NCI-H1105 treated with DMSO at 0.1 percent for 48 hours (cell line): ENCODE data around the gene POC1A.

Experiments
- DNase-seq: peaks from one replicate; lab custom pipeline; 2025; lab: John Stamatoyannopoulos, UW

POC1A gene

DNA sequence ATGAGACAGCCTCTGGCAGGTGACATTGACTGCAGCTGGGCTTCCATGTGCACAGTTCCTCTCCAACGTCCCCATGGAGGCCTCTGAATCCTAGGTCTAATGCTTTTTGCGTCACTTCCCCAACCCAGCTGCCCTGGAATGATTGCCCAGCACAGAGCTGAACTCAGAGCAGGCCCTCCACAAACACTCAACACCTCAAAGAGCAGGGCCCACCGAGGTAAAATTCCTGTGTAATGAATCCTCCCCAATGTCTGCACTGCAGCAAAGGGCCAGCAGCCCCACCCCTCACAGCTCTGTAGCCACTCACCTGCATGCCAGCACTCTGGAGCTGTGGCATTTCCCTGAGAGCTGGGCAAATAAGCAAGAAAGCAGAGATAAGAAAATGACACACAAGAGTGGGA lies 55.2 kb downstream of the POC1A start:
- no peak for DNase-seq

DNA sequence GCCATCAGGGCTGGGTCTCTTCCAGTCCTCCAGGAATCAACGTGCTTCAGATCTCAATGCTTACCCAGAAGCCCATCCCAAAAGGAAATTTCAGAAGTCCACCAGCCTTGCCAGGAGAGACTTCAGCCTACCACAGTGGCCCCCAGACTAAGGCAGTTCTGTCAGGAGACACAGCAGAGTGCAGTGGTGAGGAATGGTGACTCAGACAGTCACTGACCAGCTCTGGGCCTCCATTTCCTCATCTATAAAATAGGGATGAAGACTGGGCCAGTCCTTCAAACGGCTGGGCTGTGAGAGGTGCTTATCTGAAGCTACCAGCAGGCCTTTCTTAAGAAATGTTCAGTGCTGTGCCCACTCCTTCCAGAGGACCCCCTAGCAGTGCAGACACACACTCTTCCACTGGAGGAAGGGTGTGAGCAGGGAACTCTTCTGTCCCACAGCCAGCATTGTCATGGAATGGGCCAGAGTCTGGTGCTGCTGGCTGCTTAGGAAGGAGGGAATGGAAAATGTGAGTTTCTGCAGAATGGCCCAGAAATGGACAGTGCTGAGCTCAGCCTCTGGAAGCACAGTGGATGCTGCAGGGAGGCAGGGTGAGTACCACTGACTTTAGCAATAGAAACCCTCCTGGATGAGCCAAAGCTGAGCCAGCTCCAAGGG lies 56.2 kb downstream of the POC1A start:
- no peak for DNase-seq

DNA sequence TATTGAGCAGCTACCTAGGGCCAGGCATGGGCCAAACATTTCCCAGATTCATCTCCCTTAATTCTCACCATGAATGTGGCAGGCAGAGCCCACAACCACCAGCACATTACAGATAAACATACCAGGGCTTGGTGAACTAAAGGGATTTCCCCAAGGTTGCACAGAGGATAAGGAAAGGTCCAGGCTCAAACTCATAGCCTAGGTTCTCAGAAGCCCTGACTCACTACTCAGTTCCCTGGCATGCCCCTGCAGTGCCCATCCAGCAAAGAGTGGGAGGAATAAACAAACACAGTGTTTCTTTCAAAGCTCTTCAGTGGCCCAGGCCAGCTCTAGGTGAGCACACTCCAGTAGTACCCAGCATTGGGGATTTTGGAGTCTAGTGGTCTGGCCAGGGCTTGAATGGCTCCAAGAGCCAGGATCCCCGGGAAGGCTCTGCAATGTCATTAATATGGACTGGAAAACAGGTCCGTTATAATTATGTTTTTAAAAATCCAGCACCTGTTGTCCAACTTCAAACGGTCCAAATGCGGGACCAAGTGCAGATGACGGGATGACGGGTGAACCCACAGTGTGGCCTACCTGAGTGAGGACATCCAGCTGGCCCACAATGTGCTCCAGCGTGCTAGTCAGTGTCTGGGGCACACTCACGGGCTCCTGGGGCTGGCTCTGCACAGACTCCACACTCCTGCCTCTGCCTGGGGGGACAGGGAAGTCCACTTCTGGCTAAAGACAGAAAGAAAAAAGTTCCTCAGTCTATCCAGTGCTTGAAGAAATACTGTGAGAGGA lies 58.0 kb downstream of the POC1A start:
- DNase-seq: no peak

DNA sequence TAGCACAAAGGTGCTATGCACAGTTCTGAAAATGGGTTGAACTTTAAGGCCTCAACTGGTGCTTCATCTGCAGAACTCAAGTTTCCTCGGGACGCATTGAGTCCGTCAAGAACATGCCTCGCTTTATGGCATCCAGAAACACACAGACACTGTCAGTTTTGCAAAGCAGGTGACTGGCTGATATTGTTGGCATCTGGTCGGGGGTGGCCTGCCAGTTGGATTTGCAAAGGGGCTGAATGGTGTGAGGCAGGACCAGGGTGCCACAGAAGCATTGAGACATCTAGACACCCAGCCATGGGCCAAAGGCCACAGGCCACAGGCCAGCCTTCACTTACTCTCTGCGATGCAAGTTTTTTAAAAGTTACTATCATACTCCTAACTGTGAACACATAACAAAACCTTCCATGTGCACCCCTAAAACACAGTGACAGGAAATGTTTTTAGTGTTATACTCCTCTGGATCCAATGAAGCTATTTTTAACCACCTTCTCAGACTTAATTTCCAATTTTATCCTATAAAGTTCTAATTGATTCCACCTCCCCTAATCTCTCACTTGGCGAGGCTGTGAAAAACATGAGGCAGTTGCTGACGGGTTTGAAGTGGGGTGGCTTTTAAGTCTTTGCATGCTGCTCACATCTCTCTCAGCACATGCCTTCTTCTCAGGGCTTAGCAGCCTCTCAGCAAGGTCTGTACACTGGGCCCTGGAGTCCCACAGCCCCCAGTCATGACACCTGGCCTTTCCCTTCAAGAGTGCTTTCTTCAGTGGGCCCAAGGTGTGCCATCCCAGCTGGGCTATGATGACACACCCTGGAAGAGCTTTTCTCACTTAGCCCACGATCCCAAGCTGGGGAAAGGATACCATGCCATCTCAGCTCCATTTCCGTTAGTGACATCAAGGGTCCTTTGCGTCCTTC lies 59.4 kb downstream of the POC1A start:
- DNase-seq: no peak

DNA sequence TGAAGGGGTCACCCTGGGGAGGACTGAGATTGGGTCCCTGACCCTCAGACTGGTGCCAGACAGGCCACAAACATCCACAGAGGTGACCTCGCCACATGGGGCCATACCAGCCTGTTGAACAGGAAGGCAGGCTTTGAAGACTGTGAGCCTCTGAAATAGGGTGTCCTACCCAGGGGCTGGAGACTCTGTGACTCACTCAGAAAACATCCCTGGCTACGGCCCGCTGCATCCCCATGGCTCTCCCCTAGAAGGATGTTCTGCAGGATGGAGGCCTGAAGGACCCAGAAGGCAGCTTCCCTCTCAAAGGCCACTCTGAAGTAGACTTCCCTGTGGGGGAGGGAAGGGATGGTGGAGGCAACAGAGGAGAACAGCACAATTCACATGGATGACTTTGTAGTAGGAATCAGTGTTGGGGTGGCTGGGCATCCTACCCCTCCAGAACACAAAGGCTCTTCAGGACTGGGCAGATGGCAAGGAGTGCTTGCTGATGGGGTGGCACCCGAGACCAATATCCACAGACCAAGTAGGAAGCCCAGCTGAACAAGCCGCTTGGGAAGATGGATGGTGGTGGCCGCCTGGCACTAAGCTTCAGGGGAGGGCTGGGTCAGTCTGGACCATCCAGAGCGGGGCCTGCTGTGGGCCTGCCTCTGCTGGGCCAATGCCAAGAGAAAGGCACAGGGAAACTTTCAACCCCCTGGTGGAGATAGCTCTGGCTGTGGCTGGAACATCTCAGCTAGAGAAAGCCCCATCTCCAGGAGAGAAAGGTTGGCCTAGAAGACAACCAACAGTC lies 60.3 kb downstream of the POC1A start:
- DNase-seq: no peak

DNA sequence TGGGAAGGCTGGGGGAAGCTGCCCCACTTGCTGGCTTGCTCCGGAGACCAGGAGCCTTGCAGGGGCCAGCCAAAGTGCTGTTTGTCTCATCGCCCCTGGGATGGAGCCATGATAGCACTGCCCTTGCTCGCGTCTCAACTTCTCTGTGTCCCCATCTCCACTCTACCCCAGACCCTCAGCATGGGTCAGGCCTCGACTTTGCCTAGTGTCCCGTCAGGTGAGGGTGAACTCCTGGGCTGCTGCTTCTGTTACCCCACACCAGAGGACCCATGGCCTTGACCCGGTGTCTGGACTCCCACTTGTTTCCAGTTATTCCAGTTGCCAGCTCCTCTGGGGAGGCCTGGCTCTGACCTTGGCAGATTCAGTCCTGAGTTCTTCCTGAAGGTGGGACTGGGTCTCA lies 61.3 kb downstream of the POC1A start:
- DNase-seq: no peak

DNA sequence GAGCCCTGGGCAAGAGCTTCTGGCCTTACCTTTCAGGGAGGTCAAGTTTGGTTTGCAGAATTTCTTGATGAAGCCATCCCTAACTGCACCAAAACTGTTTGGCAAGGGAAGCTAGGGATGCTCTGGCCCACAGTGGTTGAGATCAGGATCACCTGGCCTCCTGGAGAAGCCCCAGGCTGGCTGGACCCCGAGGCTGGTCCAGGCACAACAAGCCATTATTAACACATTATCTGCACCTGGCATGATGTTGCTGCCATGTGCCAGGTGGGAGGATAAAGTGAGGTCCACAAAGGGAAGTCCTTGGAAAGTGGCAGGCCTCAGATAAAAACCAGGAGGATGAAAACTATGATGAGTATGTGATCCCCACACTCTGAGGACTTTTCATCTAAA lies 62.0 kb downstream of the POC1A start:
- DNase-seq: no peak

DNA sequence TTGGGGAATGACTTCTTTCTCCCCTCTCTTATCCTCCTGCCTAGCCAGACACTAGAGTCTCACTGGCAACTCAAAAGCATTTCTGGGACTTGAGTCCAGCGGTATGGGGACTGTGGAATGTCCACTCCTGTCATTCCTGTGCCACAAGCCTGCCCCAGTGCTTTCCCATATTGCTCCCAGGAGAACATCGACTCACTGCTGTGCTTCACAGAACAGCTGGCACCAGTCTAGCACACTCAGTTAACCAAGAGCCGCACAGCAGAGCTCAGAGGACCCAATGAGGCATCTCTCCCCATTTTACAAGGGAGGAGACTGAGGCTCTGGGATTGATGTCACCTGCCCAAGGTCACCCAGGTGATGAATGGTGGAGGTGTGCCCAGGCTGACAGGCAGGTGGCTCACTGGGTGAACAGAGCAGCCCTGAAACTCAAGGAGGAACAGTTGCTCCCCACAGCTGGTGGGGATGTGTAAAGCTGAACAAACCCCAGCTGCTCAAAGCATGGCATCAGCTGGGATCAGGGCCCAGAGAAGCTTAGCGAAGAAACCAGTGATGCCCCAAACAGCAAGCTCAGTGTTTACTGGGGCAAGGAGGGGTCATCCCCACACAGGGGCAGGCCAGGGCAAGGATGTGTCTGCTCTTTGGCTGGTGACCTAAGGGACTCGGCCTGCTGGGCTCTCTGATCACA lies 62.5 kb downstream of the POC1A start:
- DNase-seq: no peak

DNA sequence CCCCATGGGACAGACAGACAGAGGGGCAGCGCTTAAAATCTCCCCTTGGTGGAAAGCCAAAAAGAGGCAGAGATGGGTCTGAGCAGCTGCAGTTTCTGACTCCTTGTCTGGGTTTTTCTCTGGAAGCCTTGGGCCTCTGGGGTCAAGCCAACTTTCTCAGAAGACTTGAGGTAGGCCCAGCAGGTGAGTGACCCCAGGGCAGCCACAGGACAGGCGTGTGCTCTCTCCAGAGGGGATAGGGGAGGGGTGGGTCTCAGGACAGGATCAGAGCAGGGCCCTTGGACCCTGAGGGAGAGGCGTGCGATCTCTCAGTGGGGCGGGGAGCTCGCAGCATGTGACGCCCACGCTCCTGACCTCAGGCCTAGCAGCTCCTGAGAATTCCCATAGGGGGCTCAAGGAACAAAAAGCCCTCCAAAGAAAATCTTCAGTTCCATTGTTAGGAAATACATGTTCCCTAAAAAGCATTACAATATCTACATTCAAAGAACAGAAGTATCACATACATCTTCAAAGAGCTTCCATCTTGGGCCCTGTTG lies 63.2 kb downstream of the POC1A start:
- no peak for DNase-seq

DNA sequence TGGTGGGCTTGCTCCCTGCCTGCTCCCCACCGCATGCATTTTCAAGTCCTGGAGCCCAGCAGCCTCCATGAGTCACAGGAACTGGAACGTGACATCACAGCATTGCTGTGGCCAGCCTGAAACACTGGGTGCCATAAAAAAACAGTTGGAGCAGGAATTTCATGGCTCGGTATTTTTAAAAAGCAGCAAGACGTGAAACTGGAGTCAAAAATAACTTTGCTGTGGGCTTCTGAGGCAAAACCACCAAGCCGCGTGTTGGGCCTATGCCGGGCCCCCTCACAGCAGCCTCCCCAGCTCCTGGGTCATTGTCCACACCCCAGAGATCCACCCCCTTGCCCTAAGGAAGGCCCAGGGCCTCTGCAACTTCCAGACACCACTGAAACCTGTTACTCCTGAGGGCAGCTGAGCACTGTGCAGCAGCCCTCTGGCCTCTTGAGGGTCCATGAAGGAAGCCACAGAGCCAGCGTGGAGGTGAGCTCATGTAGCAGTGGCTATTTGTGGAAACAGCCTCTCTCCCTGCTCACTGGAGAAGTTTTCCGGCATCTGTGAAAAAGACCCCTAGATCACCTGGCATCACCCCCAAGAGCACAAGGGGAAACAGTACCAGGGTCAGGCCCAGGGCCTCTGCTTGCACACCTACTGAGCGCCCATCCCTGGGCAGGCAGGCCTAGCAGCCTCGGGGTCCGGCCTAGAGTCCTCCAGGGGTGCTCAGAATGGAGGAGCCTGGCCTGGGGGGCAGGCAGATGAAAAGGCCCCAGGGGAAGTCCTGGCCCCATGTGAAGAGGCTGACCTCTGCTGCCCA lies 63.9 kb downstream of the POC1A start:
- DNase-seq: no peak

DNA sequence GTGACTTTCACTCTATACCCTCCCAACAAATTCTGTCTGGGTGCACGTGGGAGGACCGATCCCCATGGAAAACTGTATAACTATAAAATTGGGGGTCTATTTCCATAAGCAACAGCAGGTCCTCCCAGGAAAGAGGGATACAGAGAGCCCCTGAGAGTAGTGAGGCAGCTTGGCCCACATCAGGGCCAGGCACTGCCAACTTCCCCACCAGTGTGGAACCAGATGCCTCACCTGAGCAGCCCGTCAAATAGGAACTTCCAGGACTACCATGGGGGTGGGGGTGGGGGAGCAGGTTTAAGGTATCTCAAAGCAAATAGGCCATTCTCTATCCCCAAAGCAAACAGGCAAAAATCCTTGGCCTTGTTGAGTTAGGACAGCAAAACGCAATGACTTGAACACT lies 64.5 kb downstream of the POC1A start:
- DNase-seq: no peak

DNA sequence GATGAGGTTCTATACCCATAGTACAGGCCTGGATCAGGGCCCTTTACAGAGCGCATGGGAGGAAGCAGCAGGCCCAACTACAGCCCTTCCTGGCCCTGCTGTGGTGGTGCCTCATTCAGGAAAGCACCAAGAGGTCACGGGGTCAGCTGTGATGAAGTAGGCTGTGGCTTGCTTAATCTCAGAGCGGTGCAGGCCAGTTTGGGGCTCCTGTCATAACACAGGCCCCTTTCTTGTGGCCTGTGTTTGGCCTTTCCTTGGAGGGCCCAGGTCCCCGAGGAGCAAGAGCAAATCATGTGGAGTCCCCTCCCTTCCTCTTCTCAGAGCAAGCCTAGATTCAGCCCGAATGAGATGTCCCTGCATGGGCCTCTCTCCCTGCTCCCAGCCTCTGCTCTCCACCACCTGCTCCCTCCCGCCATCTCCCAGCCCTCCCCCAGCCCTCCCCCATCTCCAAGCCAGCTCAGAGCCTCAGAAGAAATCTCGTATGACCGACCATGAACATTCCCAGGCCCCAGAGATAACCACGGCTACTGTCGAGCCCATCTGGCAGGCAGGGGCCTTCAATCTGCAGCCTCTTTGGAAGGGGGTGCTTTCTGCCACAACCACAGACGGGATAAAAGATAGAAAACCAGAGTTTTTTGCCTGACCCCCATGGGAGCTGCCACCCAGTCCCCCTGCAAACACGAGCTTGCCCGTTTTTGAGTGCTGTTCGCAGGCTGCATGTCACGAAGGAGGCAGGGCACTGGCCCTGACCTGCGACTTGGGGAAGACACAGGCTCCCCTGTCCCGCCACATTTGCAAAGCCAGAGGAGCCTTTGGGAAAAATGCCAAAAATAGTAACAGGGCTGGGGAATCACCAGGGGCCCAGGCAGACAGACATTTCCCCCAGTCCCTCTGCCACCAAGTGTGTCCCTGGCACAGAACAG lies 65.5 kb downstream of the POC1A start:
- DNase-seq: no peak

DNA sequence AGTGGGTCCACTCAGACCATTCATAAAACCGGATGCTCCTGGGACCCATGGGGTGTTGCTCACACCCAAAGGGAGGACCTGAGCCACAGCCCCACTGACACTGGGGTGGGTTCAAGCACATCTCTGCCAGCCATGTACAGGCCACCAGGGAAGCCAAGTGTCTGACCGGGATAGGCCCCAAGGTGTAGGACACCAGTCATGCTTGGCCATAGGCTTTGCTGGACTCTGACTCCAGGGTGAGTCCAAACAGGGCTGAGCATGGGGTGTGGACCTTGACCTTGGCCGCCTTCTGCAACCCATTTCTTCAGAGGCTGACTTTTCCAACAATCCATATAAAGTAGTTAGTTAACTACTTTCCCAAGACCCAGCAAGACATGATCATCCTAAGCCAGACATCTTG lies 66.5 kb downstream of the POC1A start:
- DNase-seq: no peak

DNA sequence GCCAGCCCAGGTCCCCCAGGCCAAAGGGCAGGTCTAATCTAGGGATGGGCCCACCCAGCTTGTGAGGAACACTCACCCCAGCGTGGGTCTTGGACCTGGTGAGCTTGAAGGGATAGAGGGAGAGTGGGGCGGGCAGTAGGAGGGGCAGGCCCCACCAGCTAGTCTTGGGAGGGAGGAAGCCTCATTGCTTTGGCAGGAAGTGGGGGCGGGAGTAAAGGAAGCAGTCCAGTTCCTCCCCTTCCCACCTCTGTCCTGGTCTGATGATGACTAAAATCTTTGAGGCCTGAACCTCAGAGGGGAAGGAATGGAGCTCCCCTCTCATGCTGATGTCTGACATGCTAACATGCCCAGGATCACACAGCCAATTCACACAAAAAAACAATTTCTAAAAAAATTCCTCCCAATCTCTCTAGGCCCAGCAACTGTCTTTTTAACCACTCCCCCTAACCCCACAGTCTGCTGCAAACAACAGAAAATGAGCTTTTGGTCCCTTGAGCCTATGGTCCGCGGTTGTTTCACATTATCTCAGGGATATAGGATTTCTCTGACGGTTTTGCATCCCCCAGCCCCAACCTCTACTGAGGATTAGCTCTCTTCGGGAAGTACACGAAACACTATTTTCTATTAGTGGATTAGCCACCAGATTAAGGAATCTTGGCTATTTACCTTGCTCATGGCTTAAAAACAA lies 67.1 kb downstream of the POC1A start:
- no peak for DNase-seq

DNA sequence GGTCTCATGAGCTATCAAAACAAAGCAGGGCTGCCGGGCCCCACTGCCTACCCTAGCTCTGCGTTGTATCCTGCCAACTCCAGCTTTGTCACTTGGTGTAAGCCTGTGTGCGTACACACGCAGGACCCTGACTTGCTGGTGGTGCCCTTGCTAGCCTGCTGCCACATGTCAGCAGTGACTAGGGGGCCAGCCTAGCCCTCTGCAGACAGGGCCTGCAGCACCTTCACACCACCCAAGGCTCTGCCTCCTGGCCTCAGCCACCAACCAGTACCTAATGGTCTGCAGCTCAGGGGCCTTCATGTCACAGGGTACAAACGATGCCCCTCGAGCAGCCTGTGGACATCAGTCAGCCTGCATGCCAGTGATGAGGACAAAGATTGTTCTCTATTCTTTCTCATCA lies 67.8 kb downstream of the POC1A start:
- DNase-seq: no peak

DNA sequence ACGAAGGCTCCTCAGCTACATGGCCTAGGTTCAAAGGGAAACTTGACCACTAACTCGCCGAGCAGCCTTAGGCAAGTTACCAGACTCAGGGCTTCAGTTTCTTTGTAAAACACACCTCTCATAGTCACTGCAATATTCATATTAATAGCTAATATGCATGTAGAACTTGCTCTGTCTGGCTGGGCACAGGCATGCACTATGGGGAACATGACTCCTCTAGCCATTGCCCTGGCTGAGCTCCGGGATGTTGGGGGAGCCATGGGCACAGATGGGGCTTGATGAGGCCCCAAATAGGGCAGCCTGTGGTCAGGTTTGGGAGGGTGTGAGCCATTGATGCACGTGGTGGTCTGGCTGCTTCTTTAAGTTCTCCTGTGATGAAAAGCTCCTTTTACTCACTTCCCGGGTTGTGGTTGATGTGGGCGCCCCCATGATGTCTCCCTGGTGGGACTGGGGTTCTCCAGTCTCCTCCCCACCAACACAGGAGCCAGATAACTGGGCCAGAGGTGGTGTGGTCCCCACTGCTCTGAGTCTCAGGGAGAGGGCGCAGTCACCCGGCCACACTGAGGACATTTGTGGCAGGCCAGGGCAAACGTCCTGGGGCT lies 68.4 kb downstream of the POC1A start:
- no peak for DNase-seq

DNA sequence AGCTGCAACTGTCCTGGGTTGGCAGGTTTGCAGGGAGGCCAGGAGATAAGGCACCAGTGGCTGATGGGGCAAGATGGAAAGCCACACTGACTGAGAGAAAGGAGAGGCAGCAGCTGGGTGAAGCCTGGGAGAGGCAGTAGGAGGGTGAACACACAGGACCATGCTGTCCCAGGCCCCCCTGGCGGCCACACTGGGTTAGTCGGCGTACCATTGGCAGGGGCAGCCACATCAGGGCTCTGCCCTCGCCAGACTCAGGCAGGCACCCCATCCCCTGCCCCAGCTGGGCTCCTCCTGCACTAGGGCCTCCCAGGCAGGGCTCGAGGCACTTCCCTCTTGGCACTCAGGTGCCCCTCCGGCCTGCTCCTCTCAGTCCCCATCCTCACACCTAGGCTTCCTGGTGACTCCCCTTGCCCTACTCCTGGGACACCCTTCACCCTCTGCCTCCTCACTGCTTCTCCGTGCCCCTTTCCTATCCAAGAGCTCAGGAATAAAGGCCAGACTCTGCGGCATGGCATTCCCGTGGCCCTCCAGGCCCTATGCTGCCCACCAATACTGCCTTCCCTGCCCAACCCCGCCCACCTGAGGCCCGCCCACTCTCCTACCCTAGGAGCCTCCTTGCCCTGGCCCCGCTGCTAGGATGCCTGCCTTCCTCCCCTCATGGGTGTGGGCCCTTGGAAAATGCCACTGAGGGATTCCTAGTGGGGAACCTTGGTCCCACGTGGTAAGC lies 69.1 kb downstream of the POC1A start:
- DNase-seq: no peak
